ENCODE results near the gene KRTAP1-4. TPM values are rescaled to one million over a fixed set of nuclear protein-coding genes. Genes with fewer than 3 reads are reported as not detected.

KRTAP1-4 gene
- not detected in 2 replicates for total RNA-seq

DNA sequence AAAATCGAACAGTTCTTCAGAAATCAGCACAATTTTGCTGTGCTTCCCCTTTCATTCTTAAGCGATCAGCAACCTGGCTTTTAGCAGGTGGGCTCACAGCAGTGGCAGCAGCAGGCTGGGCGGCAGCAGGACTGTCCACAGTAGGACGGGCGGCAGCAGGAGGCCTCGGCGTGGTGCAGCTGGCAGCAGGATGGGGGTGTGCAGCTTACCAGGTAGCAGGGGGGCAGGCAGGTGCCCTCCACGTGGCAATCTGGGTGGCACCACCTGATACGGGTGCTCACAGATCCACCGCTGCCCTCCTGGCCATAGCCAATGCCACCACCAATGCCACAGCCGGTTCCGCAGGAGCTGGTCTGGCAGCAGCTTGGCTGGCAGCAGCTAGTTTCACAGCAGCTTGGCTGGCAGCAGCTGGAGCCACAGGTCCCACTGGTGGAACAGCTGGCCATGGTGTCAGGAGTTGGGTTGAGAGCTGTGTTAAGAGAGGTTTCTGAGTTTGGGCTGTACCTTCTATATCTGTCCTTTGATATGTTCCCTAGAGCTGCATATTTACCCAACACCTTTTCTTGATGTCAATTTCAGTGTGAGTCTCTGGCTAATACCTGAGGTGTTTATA is at the start of gene KRTAP1-4:
Gene KRTAP1-4, minus strand, starts transcription at position 563 of the 613 bp plus-strand sequence. Its CDS starts 117 bp downstream, at position 446.

DNA sequence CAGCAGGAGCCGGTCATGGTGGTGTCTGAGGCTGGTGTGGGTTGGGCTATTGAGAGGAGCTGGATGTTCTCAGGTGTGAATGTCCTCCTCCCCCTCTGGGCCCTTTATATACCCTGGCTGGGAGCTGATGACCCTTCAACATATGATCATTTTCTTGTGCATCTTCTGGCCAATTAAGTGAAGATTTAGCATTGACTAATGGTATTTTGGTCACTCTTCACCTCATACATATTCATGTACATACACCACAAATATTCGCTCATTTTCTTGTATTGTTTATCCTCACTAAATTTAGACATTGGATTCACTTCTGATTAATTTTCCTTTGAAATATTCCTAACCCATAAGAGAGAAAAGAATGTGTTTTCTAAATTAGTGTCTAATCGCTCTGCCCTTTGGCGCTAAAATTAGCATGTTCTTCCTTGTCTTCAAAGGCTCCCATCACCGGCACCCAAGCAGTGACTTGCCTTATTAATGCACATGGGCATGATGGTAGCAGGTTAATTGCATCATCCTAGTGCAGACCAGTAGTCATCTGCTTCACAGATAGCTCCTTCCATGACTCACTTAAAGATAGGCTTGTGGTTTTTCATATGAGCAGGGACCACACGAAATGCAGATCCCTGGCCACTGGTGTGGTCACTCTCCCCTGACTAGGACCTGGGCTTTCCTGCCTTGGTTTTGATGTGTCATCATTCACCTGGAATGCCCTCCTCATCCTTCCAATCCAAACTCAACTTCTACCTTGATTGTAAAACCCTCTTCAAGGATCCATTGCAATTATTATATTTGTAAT is 36.0 kb upstream of the KRTAP1-4 start, which contains the start of gene KRTAP2-4:
Gene KRTAP2-4, minus strand, starts transcription at position 51 of the 796 bp plus-strand sequence. Its CDS starts 34 bp downstream, at position 17.

DNA sequence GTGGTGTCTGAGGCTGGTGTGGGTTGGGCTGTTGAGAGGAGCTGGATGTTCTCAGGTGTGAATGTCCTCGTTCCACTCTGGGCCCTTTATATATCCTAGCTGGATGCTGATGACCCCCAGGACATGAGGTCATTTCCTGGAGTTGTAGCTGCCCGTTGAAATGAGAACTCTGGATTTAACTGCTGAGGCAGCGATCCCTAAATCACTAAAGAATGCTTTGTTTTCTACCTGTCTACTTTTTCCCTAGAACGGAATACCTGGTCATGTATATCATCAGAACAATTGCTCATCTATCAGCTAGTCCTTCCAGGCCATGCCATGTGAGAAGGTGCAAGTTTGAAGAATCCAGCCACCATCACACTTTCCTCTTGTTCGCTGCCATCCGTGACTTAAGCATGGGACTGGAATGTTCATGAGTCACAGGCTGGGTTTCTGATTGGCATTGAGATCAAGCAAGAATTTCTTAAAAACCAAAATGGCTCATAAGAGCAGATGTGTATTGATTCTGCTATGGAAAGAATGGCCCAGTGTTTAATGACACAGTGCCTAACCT is 30.1 kb upstream of the KRTAP1-4 start, which contains the start of gene KRTAP2-3:
Gene KRTAP2-3, minus strand, starts transcription at position 63 of the 553 bp plus-strand sequence. CDS start 64 bp downstream, outside the sequence.

GRCh38 chr17:41055130-41055529 is 25.1 kb upstream of the KRTAP1-4 start, which contains the start of gene KRTAP2-2:
Gene KRTAP2-2 (minus strand): TSS chr17:41055230. CDS start chr17:41055211, 19 bp downstream.

GRCh38 chr17:41046735-41047465 is 16.9 kb upstream of the KRTAP1-4 start, which contains the start of gene KRTAP2-1:
Gene KRTAP2-1 (minus strand): TSS chr17:41047316. CDS start chr17:41047267, 49 bp downstream.

DNA sequence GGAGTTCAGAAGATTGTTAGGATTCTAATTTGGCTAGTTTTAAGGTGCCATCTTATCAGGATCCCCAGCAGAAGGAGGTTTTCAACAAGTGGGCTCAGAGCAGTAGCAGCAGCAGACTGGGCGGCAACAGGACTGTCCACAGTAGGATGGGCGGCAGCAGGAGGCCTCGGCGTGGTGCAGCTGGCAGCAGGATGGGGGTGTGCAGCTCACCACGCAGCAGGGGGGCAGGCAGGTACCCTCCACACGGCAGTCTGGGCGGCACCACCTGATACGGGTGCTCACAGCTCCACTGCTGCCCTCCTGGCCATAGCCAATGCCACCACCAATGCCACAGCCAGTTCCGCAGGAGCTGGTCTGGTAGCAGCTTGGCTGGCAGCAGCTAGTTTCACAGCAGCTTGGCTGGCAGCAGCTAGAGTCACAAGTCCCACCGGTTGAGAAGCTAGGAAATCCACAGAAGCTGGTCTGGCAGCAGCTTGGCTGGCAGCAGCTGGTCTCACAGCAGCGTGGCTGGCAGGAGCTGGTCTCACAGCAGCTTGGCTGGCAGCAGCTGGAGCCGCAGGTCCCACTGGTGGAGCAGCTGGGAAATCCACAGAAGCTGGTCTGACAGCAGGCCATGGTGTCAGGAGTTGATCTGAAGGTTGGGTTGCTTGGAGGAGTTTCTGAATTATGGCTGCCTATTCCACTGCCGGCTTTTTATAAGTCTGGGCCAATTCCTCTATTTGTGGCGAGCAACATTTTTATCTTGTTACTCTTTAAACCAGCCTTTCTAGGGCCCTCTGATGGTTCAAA is 11.0 kb upstream of the KRTAP1-4 start, which contains the start of gene KRTAP1-1:
Gene KRTAP1-1, minus strand, starts transcription at position 668 of the 789 bp plus-strand sequence. Its CDS starts 53 bp downstream, at position 615.

DNA sequence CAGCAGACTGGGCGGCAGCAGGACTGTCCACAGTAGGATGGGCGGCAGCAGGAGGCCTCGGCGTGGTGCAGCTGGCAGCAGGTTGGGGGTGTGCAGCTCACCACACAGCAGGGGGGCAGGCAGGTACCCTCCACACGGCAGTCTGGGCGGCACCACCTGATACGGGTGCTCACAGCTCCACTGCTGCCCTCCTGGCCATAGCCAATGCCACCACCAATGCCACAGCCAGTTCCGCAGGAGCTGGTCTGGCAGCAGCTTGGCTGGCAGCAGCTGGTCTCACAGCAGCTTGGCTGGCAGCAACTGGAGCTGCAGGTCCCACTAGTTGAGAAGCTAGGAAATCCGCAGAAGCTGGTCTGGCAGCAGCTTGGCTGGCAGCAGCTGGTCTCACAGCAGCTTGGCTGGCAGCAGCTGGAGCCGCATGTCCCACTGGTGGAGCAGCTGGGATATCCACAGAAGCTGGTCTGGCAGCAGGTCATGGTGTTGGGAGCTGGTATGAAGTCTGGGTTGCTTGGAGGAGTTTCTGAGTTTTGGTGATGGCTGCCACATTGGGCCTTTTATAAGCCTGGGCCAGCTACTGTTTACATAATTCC is 4.4 kb upstream of the KRTAP1-4 start, which contains the start of gene KRTAP1-3:
Gene KRTAP1-3, minus strand, starts transcription at position 529 of the 590 bp plus-strand sequence. Its CDS starts 53 bp downstream, at position 476.

GRCh38 chr17:41026715-41027471 is 3.1 kb downstream of the KRTAP1-4 start, which contains the start of gene KRTAP1-5:
Gene KRTAP1-5 (minus strand): TSS chr17:41027208. CDS start chr17:41027155, 53 bp downstream.

GRCh38 chr17:41008811-41009210 is 21.2 kb downstream of the KRTAP1-4 start, which contains the start of gene KRTAP3-1:
Gene KRTAP3-1 (minus strand): TSS chr17:41009128. CDS start chr17:41009074, 54 bp downstream.

GRCh38 chr17:40999563-40999962 is 30.4 kb downstream of the KRTAP1-4 start, which contains the start of gene KRTAP3-2:
Gene KRTAP3-2 (minus strand): TSS chr17:40999906. CDS start chr17:40999853, 53 bp downstream.

DNA sequence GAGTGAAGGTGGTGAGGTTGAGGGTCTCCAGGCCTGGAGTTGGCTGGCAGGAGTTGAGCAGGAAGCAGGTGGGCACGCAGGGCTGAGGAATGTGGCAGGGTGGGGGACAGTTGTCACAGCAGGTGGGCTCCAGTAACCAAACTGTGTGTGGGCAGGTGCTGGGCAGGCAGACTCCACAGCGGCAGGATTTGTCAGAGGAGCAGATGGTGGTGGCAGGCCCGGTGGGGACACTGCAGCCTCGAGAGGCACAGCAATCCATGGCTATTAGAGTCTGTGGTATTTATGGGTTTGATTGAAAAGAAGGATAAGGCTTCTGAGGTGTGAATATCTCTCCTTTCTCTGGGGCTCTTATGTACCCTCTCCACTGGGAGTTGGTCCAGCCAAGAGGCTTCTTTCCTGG is 36.2 kb downstream of the KRTAP1-4 start, which contains the start of gene KRTAP3-3:
Gene KRTAP3-3, minus strand, starts transcription at position 326 of the 400 bp plus-strand sequence. Its CDS starts 67 bp downstream, at position 259.

GRCh38 chr17:40984226-40984625 is 45.8 kb downstream of the KRTAP1-4 start, which contains the start of gene KRT40:
Gene KRT40 (minus strand): TSS chr17:40984326. CDS start chr17:40984273, 53 bp downstream.

Small RNAs within 50 kb of the gene (small RNA-seq; reads per million reads assigned to genes)
- not detected for gene KRTAP3-4P

Other genes with a start within 250 kb of the KRTAP1-4 start
- not detected in 2 replicates for gene KRT27, start 247.6 kb downstream of the KRTAP1-4 start, total RNA-seq
- not detected in 2 replicates for gene KRT28, start 230.2 kb downstream of the KRTAP1-4 start, total RNA-seq
- 7.1 and 7.6 TPM in 2 replicates for gene KRT10, start 207.6 kb downstream of the KRTAP1-4 start, total RNA-seq
- not detected in 2 replicates for gene KRT12, start 163.0 kb downstream of the KRTAP1-4 start, total RNA-seq
- gene KRT20, start 145.0 kb downstream of the KRTAP1-4 start, total RNA-seq, result not detected in 2 replicates
- 0.39 and 0.43 TPM in 2 replicates for gene KRT23, start 92.5 kb downstream of the KRTAP1-4 start, total RNA-seq
- not detected in 2 replicates for gene KRT39, start 63.2 kb downstream of the KRTAP1-4 start, total RNA-seq
- not detected in 2 replicates for gene KRT40, start 45.9 kb downstream of the KRTAP1-4 start, total RNA-seq
- gene KRTAP3-3, start 36.0 kb downstream of the KRTAP1-4 start, total RNA-seq, result not detected in 2 replicates
- not detected in 2 replicates for gene KRTAP3-2, start 30.3 kb downstream of the KRTAP1-4 start, total RNA-seq
- not detected in 2 replicates for gene KRTAP3-1, start 21.1 kb downstream of the KRTAP1-4 start, total RNA-seq
- 1.3 and 11.6 TPM in 2 replicates for gene KRTAP1-5, start 3.0 kb downstream of the KRTAP1-4 start, total RNA-seq
- not detected in 2 replicates for gene KRTAP1-3, start 4.7 kb upstream of the KRTAP1-4 start, total RNA-seq
- not detected in 2 replicates for gene KRTAP1-1, start 11.3 kb upstream of the KRTAP1-4 start, total RNA-seq
- gene KRTAP2-1, start 17.1 kb upstream of the KRTAP1-4 start, total RNA-seq, result not detected in 2 replicates
- gene KRTAP2-2, start 25.0 kb upstream of the KRTAP1-4 start, total RNA-seq, result not detected in 2 replicates
- gene KRTAP2-3, start 29.9 kb upstream of the KRTAP1-4 start, total RNA-seq, result 0.26 and 1.1 TPM in 2 replicates
- gene KRTAP2-4, start 35.7 kb upstream of the KRTAP1-4 start, total RNA-seq, result not detected in 2 replicates
- not detected in 2 replicates for gene KRTAP4-7, start 54.0 kb upstream of the KRTAP1-4 start, total RNA-seq
- gene KRTAP4-8, start 67.9 kb upstream of the KRTAP1-4 start, total RNA-seq, result not detected in 2 replicates
- not detected in 2 replicates for gene KRTAP4-16, start 72.0 kb upstream of the KRTAP1-4 start, total RNA-seq
- gene KRTAP4-9, start 75.2 kb upstream of the KRTAP1-4 start, total RNA-seq, result not detected in 2 replicates
- gene KRTAP4-11, start 88.2 kb upstream of the KRTAP1-4 start, total RNA-seq, result not detected in 2 replicates
- gene KRTAP4-12, start 94.0 kb upstream of the KRTAP1-4 start, total RNA-seq, result not detected in 2 replicates
- not detected in 2 replicates for gene KRTAP4-6, start 110.3 kb upstream of the KRTAP1-4 start, total RNA-seq
- gene KRTAP4-5, start 119.6 kb upstream of the KRTAP1-4 start, total RNA-seq, result not detected in 2 replicates
- not detected in 2 replicates for gene KRTAP4-4, start 130.6 kb upstream of the KRTAP1-4 start, total RNA-seq
- not detected in 2 replicates for gene KRTAP4-3, start 138.0 kb upstream of the KRTAP1-4 start, total RNA-seq
- not detected in 2 replicates for gene KRTAP4-2, start 148.0 kb upstream of the KRTAP1-4 start, total RNA-seq
- gene KRTAP4-1, start 154.7 kb upstream of the KRTAP1-4 start, total RNA-seq, result not detected in 2 replicates
- not detected in 2 replicates for gene KRTAP9-1, start 159.7 kb upstream of the KRTAP1-4 start, total RNA-seq
- not detected in 2 replicates for gene KRTAP9-2, start 196.5 kb upstream of the KRTAP1-4 start, total RNA-seq
- gene KRTAP9-3, start 202.3 kb upstream of the KRTAP1-4 start, total RNA-seq, result not detected in 2 replicates
- not detected in 2 replicates for gene KRTAP9-8, start 207.8 kb upstream of the KRTAP1-4 start, total RNA-seq
- not detected in 2 replicates for gene KRTAP9-4, start 219.5 kb upstream of the KRTAP1-4 start, total RNA-seq
- gene KRTAP9-9, start 225.2 kb upstream of the KRTAP1-4 start, total RNA-seq, result not detected in 2 replicates
- not detected in 2 replicates for gene KRTAP9-6, start 235.2 kb upstream of the KRTAP1-4 start, total RNA-seq
- not detected in 2 replicates for gene KRTAP9-7, start 245.5 kb upstream of the KRTAP1-4 start, total RNA-seq